GM21529 (cell line): ENCODE results near the gene LRSAM1.
A peak's percentile ranks its signal among the peaks of the same experiment; 100 is the strongest.

Experiments
- ATAC-seq: cut with Tn5 transposase; IDR thresholded peaks from one replicate; pipeline ENCODE4 v1.9.1; 2021; ENCODE audit not compliant: unreplicated experiment

The LRSAM1 gene

GRCh38 chr9:127450830-127451607, at the start of gene LRSAM1, which contains the start of gene RPL12:
Gene LRSAM1 (plus strand): TSS chr9:127451510. CDS start chr9:127454528, 3,018 bp downstream.
Gene RPL12 (minus strand): TSS chr9:127451406. CDS start chr9:127451317, 89 bp downstream.
- peak; percentile 64 for ATAC-seq

GRCh38 chr9:127402401-127403090, 48.8 kb upstream of the LRSAM1 start:
- no peak for ATAC-seq

GRCh38 chr9:127403507-127404192, 47.7 kb upstream of the LRSAM1 start:
- no peak for ATAC-seq

- ATAC-seq, result no peak
Measured at GRCh38 chr9:127404631-127405030, 46.7 kb upstream of the LRSAM1 start.

GRCh38 chr9:127405344-127406125, 45.8 kb upstream of the LRSAM1 start:
- no peak for ATAC-seq

GRCh38 chr9:127406799-127407491, 44.4 kb upstream of the LRSAM1 start:
- ATAC-seq, result no peak

- ATAC-seq, result no peak
Measured at GRCh38 chr9:127407492-127407843, 43.8 kb upstream of the LRSAM1 start.

GRCh38 chr9:127411122-127411521, 40.2 kb upstream of the LRSAM1 start:
- ATAC-seq, result no peak

- no peak for ATAC-seq
Measured at GRCh38 chr9:127415141-127415540, 36.2 kb upstream of the LRSAM1 start.

- no peak for ATAC-seq
Measured at GRCh38 chr9:127415657-127416056, 35.7 kb upstream of the LRSAM1 start.

GRCh38 chr9:127417131-127418036, 33.9 kb upstream of the LRSAM1 start:
- no peak for ATAC-seq

- ATAC-seq, result no peak
Measured at GRCh38 chr9:127418037-127418471, 33.3 kb upstream of the LRSAM1 start.

GRCh38 chr9:127419348-127419747, 32.0 kb upstream of the LRSAM1 start:
- ATAC-seq, result no peak

GRCh38 chr9:127421057-127421456, 30.3 kb upstream of the LRSAM1 start:
- ATAC-seq, result no peak

- ATAC-seq, result no peak
Measured at GRCh38 chr9:127422133-127422782, 29.1 kb upstream of the LRSAM1 start.

- ATAC-seq, result no peak
Measured at GRCh38 chr9:127422787-127423186, 28.5 kb upstream of the LRSAM1 start.

- ATAC-seq, result no peak
Measured at GRCh38 chr9:127423476-127423933, 27.8 kb upstream of the LRSAM1 start.

- ATAC-seq, result peak; percentile 85
Measured at GRCh38 chr9:127423934-127424675, 27.2 kb upstream of the LRSAM1 start, which contains the start of gene ZNF79. Gene ZNF79 (plus strand): TSS chr9:127424382. CDS start chr9:127424788, 406 bp downstream.
